ENCODE data around the gene ZBTB49. TPM values are rescaled to one million over a fixed set of nuclear protein-coding genes. Genes with fewer than 3 reads are reported as not detected.

ZBTB49 gene
- total RNA-seq, 2 donors from 2014 or later: 8.4 to 10.2 TPM

DNA sequence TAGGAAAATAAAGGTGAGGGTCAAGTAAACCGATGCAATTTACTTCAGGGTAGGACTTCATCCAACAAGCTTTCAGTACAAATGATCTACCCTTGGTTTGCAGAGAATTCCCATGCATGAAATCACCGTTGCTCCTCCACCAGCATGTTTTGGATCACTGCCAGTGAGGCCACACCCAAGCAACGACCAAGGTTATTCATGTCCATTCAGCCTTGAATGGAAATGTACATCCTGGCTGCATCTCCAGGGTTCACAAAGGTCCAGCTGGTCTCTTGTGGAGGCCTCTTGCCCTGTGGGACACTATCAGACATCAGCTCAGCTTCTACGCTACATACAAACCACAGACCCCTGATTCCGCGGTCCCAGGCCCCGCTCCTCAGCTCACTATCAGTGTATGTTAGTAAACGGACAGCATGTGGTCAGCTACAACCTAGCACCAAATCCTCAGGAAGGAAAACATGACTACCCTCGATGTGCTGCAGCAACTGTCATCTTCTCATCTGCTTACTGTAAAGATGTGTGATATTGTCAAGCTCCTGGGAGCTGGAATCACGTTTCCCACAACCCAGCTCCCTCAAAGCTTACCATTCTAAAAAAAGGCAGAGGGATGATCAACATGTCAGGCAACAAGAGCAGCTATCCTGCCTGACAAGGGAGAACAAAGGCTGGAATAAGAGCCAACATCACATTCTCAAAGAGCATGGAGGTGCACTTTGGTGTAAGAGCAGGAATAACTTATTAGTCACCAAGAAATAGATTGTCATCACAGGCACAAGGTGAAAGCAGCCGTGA is 5.0 kb upstream of the ZBTB49 start:
- TF ChIP-seq, protein P1, sequence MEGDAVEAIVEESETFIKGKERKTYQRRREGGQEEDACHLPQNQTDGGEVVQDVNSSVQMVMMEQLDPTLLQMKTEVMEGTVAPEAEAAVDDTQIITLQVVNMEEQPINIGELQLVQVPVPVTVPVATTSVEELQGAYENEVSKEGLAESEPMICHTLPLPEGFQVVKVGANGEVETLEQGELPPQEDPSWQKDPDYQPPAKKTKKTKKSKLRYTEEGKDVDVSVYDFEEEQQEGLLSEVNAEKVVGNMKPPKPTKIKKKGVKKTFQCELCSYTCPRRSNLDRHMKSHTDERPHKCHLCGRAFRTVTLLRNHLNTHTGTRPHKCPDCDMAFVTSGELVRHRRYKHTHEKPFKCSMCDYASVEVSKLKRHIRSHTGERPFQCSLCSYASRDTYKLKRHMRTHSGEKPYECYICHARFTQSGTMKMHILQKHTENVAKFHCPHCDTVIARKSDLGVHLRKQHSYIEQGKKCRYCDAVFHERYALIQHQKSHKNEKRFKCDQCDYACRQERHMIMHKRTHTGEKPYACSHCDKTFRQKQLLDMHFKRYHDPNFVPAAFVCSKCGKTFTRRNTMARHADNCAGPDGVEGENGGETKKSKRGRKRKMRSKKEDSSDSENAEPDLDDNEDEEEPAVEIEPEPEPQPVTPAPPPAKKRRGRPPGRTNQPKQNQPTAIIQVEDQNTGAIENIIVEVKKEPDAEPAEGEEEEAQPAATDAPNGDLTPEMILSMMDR (IDR thresholded peaks at IDR 0.05): no peak
- H3K27ac ChIP-seq: no peak overlapping the region
- peaks cover 8 to 10% of the 10 kb centered on the region in 2 donors for H3K4me1 ChIP-seq (ENCODE audit: control insufficient read depth in 1 of 2, low read depth in 2 of 2)
- DNase-seq (ENCODE audit: low spot score) (no peak), ATAC-seq (ENCODE audit: insufficient number of reproducible peaks, low FRiP score, low read depth) (no peak)
- H3K27me3 ChIP-seq (replicated peaks; ENCODE audit: insufficient read depth): no peaks in the 10 kb centered on the region
- H3K9me3 ChIP-seq: no peaks in the 10 kb centered on the region
- peaks cover 29% of the 10 kb centered on the region for H3K36me3 ChIP-seq
- H3K4me3 ChIP-seq: no peak overlapping the region

DNA sequence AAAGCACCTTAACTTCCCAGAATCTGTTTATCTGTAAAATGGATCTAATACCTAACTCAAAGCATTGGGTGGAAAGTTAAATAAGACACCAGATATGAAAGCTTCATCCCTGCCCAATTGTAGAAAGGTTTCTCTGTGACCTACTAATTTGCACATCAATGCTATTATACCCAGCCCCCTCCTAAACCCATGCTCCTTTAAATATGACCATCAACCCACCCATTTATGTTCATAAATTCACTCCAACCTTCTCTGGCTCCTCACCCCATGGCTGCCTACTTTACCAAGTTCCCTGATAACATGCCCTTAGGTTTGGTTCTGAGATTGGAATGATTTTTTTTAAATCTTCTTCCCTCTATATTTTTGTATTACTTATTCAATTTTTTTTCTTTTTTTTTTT is 2.0 kb upstream of the ZBTB49 start:
- no peak overlapping the region for H3K4me3 ChIP-seq
- no peak overlapping the region for H3K27ac ChIP-seq
- peaks cover 12% of the 10 kb centered on the region for H3K36me3 ChIP-seq
- TF ChIP-seq, protein P1 (IDR thresholded peaks at IDR 0.05): no peak
- no peaks in the 10 kb centered on the region for H3K9me3 ChIP-seq
- peaks cover 17 to 22% of the 10 kb centered on the region in 2 donors for H3K4me1 ChIP-seq (ENCODE audit: control insufficient read depth in 1 of 2, low read depth in 2 of 2)
- DNase-seq (ENCODE audit: low spot score) (no peak), ATAC-seq (ENCODE audit: insufficient number of reproducible peaks, low FRiP score, low read depth) (no peak)
- no peaks in the 10 kb centered on the region for H3K27me3 ChIP-seq (replicated peaks; ENCODE audit: insufficient read depth)

DNA sequence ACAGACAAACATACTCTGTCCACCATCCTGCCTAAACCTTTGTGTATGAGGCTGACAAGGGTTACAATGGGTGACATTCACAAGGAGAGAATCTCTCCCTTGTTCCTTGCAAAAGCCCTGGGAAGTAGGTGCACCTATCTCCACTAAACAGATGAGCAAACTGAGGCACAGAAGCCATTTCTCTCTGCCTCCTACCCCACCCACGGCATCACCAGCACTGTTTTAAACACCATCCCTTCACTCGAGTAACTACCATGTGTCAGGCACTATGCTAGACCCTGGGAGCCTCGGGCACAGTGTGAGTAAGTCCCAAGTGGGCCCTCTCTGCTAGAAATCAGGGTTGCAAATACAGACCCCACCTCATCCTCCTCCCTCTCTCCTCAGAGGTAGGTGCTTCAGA is 996 bp upstream of the ZBTB49 start:
- Histone ChIP-seq H3K4me3 (peak overlapping the region; percentile 84), H3K4me1 (ENCODE audit: control insufficient read depth in 1 of 2, low read depth in 2 of 2) (peaks cover 17 to 22% of the 10 kb centered on the region in 2 donors), H3K9me3 (no peaks in the 10 kb centered on the region), H3K27ac (no peak overlapping the region), H3K27me3 (replicated peaks; ENCODE audit: insufficient read depth) (no peaks in the 10 kb centered on the region), H3K36me3 (peaks cover 7% of the 10 kb centered on the region)
- ATAC-seq (ENCODE audit: insufficient number of reproducible peaks, low FRiP score, low read depth): no peak
- DNase-seq (ENCODE audit: low spot score): no peak
- TF ChIP-seq, protein P1 (IDR thresholded peaks at IDR 0.05): no peak

DNA sequence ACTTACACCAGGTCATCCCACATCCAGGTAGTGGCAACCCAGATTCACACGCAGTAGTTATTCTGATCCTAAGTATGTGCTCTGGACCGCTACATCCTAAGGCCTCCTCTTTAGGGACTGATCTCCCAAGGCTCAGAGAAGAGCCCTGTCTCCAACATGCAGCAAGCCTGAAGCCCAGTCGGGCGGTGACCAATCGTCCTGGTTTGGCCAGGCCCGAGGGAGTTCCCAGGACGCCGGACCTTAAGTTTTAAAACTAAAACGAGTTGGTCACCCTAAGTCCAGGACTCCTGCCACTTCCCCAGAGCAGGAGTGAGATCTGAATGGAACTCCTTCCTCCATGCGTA is 482 bp upstream of the ZBTB49 start:
- Histone ChIP-seq H3K4me1 (ENCODE audit: control insufficient read depth in 1 of 2, low read depth in 2 of 2) (peaks cover 17 to 22% of the 10 kb centered on the region in 2 donors), H3K4me3 (peak overlapping the region; percentile 84), H3K36me3 (peaks cover 7% of the 10 kb centered on the region), H3K9me3 (no peaks in the 10 kb centered on the region), H3K27ac (peak overlapping the region; percentile 57 to 66), H3K27me3 (replicated peaks; ENCODE audit: insufficient read depth) (no peaks in the 10 kb centered on the region)
- TF ChIP-seq, protein P1 (IDR thresholded peaks at IDR 0.05): no peak
- DNase-seq (ENCODE audit: low spot score) (no peak), ATAC-seq (ENCODE audit: insufficient number of reproducible peaks, low FRiP score, low read depth) (no peak)

DNA sequence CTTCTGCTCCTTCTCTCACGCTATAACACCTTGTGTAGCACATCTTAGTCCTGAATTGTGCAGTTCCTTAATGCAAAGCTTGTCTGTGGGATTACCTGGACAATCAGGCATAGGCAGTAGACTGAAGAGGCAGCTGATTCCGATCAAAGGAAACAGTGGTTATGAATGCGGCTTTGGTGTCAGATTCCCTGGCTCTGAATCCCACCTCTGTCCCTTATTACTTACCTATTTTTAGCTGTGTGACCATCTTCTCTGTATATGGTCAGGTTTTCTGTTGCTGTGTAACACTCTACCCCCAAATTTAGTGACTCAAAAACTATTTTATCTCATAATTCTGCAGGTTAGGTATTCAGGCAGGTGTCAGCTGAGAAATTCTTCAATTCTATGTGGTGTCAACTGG is 3.2 kb downstream of the ZBTB49 start:
- H3K9me3 ChIP-seq: no peaks in the 10 kb centered on the region
- H3K4me1 ChIP-seq (ENCODE audit: control insufficient read depth in 1 of 2, low read depth in 2 of 2): peaks cover 17 to 22% of the 10 kb centered on the region in 2 donors
- DNase-seq (ENCODE audit: low spot score) (no peak), ATAC-seq (ENCODE audit: insufficient number of reproducible peaks, low FRiP score, low read depth) (no peak)
- H3K4me3 ChIP-seq: no peak overlapping the region
- no peaks in the 10 kb centered on the region for H3K27me3 ChIP-seq (replicated peaks; ENCODE audit: insufficient read depth)
- H3K36me3 ChIP-seq: no peaks in the 10 kb centered on the region
- TF ChIP-seq, protein P1 (IDR thresholded peaks at IDR 0.05): no peak
- no peak overlapping the region for H3K27ac ChIP-seq
